WTC11 (cell line): ENCODE results near the gene CPNE9. TPM values are rescaled to one million over a fixed set of nuclear protein-coding genes. Genes with fewer than 3 reads are reported as not detected.

Source experiments
- ATAC-seq: fragments of 200-7000 bp; cut with Tn5 transposase; 2 replicates; pipeline ENCODE4 v1.10.0; 2021; ENCODE audit warnings: mild to moderate bottlenecking, moderate library complexity
- CTCF ChIA-PET: fragments of 300-600 bp; sonication (Branson Sonifier 250); formaldehyde crosslinking; loops from one replicate; lab custom pipeline; 2021; ENCODE audit warnings: antibody characterized with exemption; lab: Charles Lee
- POLR2A ChIA-PET: fragments of 350-600 bp; sonication (Branson Sonifier 250); formaldehyde crosslinking; loops from one replicate; lab custom pipeline; 2021; ENCODE audit warnings: antibody characterized with exemption; lab: Charles Lee
- DNase-seq: peaks from one replicate; pipeline ENCODE4 v3.0.0; 2021; ENCODE audit warnings: low spot score
- H3K27ac Mint-ChIP-seq: 2 replicates; pipeline ENCODE4 v1.8.0; 2021; ENCODE audit warnings: mixed read lengths
- H3K27me3 Mint-ChIP-seq: 2 replicates; pipeline ENCODE4 v1.8.0; 2021; ENCODE audit warnings: low read depth, mild to moderate bottlenecking, moderate library complexity, mixed read lengths
- H3K36me3 Mint-ChIP-seq: 2 replicates; pipeline ENCODE4 v1.8.0; 2021; ENCODE audit warnings: mixed read lengths
- H3K4me1 Mint-ChIP-seq: 2 replicates; pipeline ENCODE4 v1.8.0; 2022; ENCODE audit warnings: mixed read lengths
- H3K4me3 Mint-ChIP-seq: 2 replicates; pipeline ENCODE4 v1.8.0; 2021; ENCODE audit warnings: mild to moderate bottlenecking, moderate library complexity, mixed read lengths
- H3K9me3 Mint-ChIP-seq: 2 replicates; pipeline ENCODE4 v1.8.0; 2021; ENCODE audit warnings: mixed read lengths
- EMX1 ChIP-seq: fragments of 250-450 bp; sonication (Bioruptor Pico); IDR thresholded peaks from 2 replicates; pipeline ENCODE4 v1.8.0; 2021; ENCODE audit warnings: mild to moderate bottlenecking
- ESRRA ChIP-seq: sonication (generic); formaldehyde crosslinking; IDR thresholded peaks from 2 replicates; pipeline ENCODE4 v1.8.1; 2022; ENCODE audit warnings: mild to moderate bottlenecking, missing genetic modification reagents, borderline replicate concordance
- ETV6 ChIP-seq: sonication (generic); formaldehyde crosslinking; IDR thresholded peaks from 2 replicates; pipeline ENCODE4 v1.8.1; 2022; ENCODE audit warnings: mild to moderate bottlenecking, missing genetic modification reagents
- FOXP1 ChIP-seq: sonication (generic); formaldehyde crosslinking; IDR thresholded peaks from 2 replicates; pipeline ENCODE4 v1.8.0; 2022; ENCODE audit warnings: missing genetic modification reagents, mild to moderate bottlenecking, moderate library complexity, borderline replicate concordance
- JAZF1 ChIP-seq: fragments of 250-450 bp; sonication (Bioruptor Pico); IDR thresholded peaks from 2 replicates; pipeline ENCODE4 v1.9.0; 2021; ENCODE audit warnings: moderate library complexity, mild to moderate bottlenecking, inconsistent platforms
- RORB ChIP-seq: fragments of 250-450 bp; sonication (Bioruptor Pico); IDR thresholded peaks from 2 replicates; pipeline ENCODE4 v1.9.0; 2021; ENCODE audit warnings: mild to moderate bottlenecking
- SMAD4 ChIP-seq: sonication (generic); formaldehyde crosslinking; IDR thresholded peaks from 2 replicates; pipeline ENCODE4 v1.8.0; 2022; ENCODE audit warnings: mild to moderate bottlenecking, missing genetic modification reagents
- SOX15 ChIP-seq: fragments of 250-450 bp; sonication (Bioruptor Pico); IDR thresholded peaks from 2 replicates; pipeline ENCODE4 v1.9.0; 2021; ENCODE audit warnings: mild to moderate bottlenecking
- TCF7 ChIP-seq: sonication (generic); formaldehyde crosslinking; IDR thresholded peaks from 2 replicates; pipeline ENCODE4 v1.8.0; 2022; ENCODE audit warnings: mild to moderate bottlenecking, low read depth, missing genetic modification reagents, moderate library complexity
- TEAD4 ChIP-seq: sonication (generic); formaldehyde crosslinking; IDR thresholded peaks from 2 replicates; pipeline ENCODE4 v1.8.0; 2022; ENCODE audit warnings: mild to moderate bottlenecking, missing genetic modification reagents
- ZNF138 ChIP-seq: sonication (generic); formaldehyde crosslinking; conservative IDR thresholded peaks from 2 replicates; pipeline ENCODE4 v1.8.1; 2022; ENCODE audit warnings: mild to moderate bottlenecking, moderate library complexity, missing genetic modification reagents
- total RNA-seq: library from RNA; stranded (reverse); gene quantifications from 3 replicates; pipeline ENCODE4 v1.2.3, GENCODE V29; 2021
- TF ChIP-seq, protein P1 (sequence below): sonication (generic); formaldehyde crosslinking; IDR thresholded peaks from 2 replicates; pipeline ENCODE4 v1.8.1; 2023; ENCODE audit warnings: mild to moderate bottlenecking, missing genetic modification reagents, moderate library complexity
- TF ChIP-seq, protein P2 (sequence below): sonication (generic); formaldehyde crosslinking; IDR thresholded peaks from 2 replicates; pipeline ENCODE4 v1.8.0; 2022; ENCODE audit warnings: mild to moderate bottlenecking, missing genetic modification reagents
- TF ChIP-seq, protein P3 (sequence below): sonication (generic); formaldehyde crosslinking; IDR thresholded peaks from 2 replicates; pipeline ENCODE4 v1.8.1; 2023; ENCODE audit warnings: mild to moderate bottlenecking, missing genetic modification reagents, borderline replicate concordance
- TF ChIP-seq, protein P4 (sequence below): fragments of 250-450 bp; sonication (Bioruptor Pico); conservative IDR thresholded peaks from 2 replicates; pipeline ENCODE4 v1.9.0; 2021; ENCODE audit warnings: mild to moderate bottlenecking
- TF ChIP-seq, protein P5 (sequence below): sonication (generic); formaldehyde crosslinking; conservative IDR thresholded peaks from 2 replicates; pipeline ENCODE4 v1.8.1; 2022; ENCODE audit warnings: mild to moderate bottlenecking, missing genetic modification reagents

Gene CPNE9
- total RNA-seq, 1 experiment from 2014 or later, result 3.2 TPM

DNA sequence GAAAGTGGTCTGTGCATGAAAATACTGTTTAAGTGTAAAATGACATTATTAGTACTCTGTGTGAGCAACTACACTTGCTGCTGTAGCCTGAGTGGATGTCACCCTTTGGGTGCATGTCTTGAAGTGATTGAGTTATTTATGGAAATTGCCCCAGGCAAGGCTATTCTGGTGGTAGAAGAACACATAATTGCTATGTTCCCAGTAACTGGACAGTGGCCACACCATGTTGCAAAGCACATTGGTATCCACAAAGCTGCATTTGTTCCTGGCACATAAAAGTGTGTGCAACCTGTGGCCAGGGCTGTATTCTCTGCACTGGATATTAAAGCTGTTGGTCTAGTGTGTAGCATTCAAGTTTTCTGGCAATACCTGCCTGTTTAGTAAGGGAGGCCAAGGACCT lies 30.6 kb upstream of the CPNE9 start:
- H3K36me3 Mint-ChIP-seq, result peaks cover 40% of the 10 kb centered on the region
- POLR2A ChIA-PET, result no interaction called here
- H3K27ac Mint-ChIP-seq, result no peak overlapping the region
- H3K4me3 Mint-ChIP-seq, result no peak overlapping the region
- H3K4me1 Mint-ChIP-seq, result no peaks in the 10 kb centered on the region
- H3K27me3 Mint-ChIP-seq, result no peaks in the 10 kb centered on the region
- ATAC-seq (no peak), DNase-seq (no peak)
- no peaks in the 10 kb centered on the region for H3K9me3 Mint-ChIP-seq
- no peak for TF ChIP-seq RORB (CRISPR knock-in tag)
- TF ChIP-seq, protein P1, sequence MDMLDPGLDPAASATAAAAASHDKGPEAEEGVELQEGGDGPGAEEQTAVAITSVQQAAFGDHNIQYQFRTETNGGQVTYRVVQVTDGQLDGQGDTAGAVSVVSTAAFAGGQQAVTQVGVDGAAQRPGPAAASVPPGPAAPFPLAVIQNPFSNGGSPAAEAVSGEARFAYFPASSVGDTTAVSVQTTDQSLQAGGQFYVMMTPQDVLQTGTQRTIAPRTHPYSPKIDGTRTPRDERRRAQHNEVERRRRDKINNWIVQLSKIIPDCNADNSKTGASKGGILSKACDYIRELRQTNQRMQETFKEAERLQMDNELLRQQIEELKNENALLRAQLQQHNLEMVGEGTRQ, result no peak
- TF ChIP-seq ZNF138 (CRISPR knock-in tag), result no peak
- CTCF ChIA-PET, result interaction anchor here (1.6 kb wide), 1 partner anchor 172 kb away, joined by 4 read pairs; no protein-coding TSS in a partner anchor

DNA sequence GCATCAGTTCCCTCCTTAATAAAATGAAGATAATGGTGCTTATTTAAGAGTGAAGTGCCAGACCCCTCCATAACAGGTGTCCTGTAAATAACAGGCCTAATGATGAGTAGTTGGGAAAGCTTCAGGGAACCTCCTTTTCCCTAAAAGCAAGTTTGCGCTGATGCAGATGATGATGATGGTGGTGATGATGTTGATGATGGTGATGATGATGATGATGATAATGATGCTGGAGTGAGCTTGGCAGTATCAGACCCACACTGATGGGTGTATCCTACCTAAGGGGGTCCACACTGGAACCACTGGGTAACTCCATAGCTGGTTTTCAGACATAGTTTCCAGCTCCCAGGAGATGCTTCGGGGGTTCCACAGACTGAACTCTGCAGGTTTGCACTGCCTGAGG lies 29.9 kb upstream of the CPNE9 start:
- TF ChIP-seq, protein P2, sequence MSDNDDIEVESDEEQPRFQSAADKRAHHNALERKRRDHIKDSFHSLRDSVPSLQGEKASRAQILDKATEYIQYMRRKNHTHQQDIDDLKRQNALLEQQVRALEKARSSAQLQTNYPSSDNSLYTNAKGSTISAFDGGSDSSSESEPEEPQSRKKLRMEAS, result no peak
- TF ChIP-seq, protein P3, sequence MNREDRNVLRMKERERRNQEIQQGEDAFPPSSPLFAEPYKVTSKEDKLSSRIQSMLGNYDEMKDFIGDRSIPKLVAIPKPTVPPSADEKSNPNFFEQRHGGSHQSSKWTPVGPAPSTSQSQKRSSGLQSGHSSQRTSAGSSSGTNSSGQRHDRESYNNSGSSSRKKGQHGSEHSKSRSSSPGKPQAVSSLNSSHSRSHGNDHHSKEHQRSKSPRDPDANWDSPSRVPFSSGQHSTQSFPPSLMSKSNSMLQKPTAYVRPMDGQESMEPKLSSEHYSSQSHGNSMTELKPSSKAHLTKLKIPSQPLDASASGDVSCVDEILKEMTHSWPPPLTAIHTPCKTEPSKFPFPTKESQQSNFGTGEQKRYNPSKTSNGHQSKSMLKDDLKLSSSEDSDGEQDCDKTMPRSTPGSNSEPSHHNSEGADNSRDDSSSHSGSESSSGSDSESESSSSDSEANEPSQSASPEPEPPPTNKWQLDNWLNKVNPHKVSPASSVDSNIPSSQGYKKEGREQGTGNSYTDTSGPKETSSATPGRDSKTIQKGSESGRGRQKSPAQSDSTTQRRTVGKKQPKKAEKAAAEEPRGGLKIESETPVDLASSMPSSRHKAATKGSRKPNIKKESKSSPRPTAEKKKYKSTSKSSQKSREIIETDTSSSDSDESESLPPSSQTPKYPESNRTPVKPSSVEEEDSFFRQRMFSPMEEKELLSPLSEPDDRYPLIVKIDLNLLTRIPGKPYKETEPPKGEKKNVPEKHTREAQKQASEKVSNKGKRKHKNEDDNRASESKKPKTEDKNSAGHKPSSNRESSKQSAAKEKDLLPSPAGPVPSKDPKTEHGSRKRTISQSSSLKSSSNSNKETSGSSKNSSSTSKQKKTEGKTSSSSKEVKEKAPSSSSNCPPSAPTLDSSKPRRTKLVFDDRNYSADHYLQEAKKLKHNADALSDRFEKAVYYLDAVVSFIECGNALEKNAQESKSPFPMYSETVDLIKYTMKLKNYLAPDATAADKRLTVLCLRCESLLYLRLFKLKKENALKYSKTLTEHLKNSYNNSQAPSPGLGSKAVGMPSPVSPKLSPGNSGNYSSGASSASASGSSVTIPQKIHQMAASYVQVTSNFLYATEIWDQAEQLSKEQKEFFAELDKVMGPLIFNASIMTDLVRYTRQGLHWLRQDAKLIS (CRISPR knock-in tag), result no peak
- TF ChIP-seq, protein P4, sequence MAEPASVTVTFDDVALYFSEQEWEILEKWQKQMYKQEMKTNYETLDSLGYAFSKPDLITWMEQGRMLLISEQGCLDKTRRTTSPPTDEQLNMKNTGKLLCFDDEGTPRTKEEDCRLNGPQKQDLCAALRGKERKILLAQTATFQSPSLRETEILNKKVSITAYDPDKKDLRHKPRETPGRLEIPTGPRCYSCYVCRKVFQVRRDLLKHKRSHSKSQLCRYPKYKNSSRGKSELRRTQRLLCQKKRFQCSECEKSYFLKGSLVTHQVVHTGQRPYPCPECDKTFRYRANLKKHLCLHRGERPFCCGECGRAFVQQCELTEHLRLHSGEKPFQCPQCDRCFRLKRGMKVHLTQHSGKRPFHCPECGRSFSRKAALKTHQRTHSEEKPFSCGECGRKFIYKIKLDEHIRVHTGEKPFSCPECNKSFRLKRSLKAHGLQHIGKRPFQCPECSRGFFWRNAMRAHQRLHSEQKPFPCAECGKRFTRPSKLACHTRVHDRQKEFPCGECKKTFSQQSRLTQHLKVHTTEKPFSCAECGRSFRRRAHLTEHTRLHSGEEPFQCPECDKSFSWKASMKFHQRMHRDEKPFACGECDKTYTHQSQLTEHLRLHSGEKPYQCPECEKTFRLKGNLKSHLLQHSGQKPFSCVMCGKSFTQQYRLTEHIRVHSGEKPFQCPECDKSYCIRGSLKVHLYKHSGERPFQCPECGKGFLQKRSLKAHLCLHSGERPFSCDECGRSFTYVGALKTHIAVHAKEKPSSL (CRISPR knock-in tag), result no peak
- TF ChIP-seq ESRRA (CRISPR knock-in tag) (no peak), ETV6 (CRISPR knock-in tag) (no peak), JAZF1 (CRISPR knock-in tag) (no peak), TCF7 (CRISPR knock-in tag) (no peak), TEAD4 (CRISPR knock-in tag) (no peak), FOXP1 (CRISPR knock-in tag) (no peak), SMAD4 (no peak), EMX1 (CRISPR knock-in tag) (no peak), SOX15 (CRISPR knock-in tag) (no peak)
- TF ChIP-seq, protein P5, sequence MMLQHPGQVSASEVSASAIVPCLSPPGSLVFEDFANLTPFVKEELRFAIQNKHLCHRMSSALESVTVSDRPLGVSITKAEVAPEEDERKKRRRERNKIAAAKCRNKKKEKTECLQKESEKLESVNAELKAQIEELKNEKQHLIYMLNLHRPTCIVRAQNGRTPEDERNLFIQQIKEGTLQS (CRISPR knock-in tag), result no peak
- TF ChIP-seq, all 79 proteins: peak for 0
- CTCF ChIA-PET, result interaction anchor here (1.6 kb wide), 1 partner anchor 173 kb away, joined by 4 read pairs; no protein-coding TSS in a partner anchor
- ATAC-seq (no peak), DNase-seq (no peak)
- H3K27ac Mint-ChIP-seq, result no peak overlapping the region
- POLR2A ChIA-PET, result no interaction called here
- peaks cover 40% of the 10 kb centered on the region for H3K36me3 Mint-ChIP-seq
- H3K27me3 Mint-ChIP-seq, result no peaks in the 10 kb centered on the region
- H3K4me3 Mint-ChIP-seq, result no peak overlapping the region
- H3K9me3 Mint-ChIP-seq, result no peaks in the 10 kb centered on the region
- no peaks in the 10 kb centered on the region for H3K4me1 Mint-ChIP-seq
